Globus pallidus (tissue), 1 donor: Measurements from ENCODE around the gene DSG3.

Source experiments
- DNase-seq: peaks from one replicate; pipeline ENCODE4 v3.0.0-alpha.2; 2015; ENCODE audit warnings: low spot score

Gene DSG3, protein sequence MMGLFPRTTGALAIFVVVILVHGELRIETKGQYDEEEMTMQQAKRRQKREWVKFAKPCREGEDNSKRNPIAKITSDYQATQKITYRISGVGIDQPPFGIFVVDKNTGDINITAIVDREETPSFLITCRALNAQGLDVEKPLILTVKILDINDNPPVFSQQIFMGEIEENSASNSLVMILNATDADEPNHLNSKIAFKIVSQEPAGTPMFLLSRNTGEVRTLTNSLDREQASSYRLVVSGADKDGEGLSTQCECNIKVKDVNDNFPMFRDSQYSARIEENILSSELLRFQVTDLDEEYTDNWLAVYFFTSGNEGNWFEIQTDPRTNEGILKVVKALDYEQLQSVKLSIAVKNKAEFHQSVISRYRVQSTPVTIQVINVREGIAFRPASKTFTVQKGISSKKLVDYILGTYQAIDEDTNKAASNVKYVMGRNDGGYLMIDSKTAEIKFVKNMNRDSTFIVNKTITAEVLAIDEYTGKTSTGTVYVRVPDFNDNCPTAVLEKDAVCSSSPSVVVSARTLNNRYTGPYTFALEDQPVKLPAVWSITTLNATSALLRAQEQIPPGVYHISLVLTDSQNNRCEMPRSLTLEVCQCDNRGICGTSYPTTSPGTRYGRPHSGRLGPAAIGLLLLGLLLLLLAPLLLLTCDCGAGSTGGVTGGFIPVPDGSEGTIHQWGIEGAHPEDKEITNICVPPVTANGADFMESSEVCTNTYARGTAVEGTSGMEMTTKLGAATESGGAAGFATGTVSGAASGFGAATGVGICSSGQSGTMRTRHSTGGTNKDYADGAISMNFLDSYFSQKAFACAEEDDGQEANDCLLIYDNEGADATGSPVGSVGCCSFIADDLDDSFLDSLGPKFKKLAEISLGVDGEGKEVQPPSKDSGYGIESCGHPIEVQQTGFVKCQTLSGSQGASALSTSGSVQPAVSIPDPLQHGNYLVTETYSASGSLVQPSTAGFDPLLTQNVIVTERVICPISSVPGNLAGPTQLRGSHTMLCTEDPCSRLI

DNA sequence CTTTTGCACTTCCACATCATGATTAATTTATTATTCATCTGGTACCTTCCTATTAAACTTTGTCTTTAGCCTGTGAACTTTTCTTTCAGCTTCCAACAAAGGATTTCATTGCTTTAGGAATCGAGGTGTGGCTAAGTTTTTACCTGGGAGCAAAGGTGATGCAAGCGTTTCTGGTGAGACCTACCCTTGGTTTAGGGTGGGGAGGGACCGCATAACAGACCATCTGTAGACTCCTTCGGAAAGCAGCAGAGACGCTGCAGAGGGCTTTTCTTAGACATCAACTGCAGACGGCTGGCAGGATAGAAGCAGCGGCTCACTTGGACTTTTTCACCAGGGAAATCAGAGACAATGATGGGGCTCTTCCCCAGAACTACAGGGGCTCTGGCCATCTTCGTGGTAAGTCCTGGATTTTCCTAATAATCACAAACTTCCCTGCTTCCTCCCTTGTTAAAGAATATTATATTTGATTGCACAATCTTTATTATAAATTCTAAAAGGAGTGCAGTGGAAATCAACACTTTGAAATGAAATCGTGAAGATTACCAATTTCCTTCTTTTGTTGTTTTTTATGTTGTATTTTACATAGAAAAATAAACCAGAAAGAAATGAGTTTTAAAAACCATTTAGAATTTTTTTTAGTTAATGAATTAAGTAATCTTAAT, at the start of gene DSG3:
DSG3 (plus strand) TSS at position 212 of the 662 bp plus-strand sequence; CDS start at position 349, 137 bp downstream.
- no peak for DNase-seq

- DNase-seq = no peak
Observed at GRCh38 chr18:31398191-31398590, 49.4 kb upstream of the DSG3 start.

DNA sequence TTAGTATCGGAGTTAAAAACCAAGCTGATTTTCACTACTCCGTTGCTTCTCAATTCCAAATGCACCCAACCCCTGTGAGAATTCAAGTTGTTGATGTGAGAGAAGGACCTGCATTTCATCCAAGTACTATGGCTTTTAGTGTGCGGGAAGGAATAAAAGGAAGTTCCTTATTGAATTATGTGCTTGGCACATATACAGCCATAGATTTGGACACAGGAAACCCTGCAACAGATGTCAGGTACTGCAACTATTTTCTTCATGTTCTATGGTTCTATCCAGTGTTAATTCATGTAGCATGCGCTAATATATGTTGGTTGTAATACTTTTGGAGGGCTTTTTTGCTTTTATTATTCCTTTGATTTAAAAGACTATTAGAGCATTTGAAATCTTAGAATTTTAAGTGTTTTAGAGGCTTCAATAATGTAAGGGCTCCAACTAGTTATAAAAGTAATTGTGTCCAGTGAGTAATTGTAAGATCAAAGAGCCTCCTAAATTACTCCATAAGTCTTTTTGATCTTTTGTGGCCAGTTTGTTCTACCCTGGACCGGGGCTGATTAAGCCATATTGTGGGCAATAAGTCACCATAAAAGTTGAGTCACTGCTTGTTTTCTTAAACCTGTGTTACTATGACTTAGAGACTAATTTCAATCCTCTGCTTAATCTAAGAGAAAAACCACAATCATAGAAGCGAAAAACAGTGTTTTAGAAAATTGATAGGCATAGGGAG, 48.1 kb upstream of the DSG3 start:
- no peak for DNase-seq

DNA sequence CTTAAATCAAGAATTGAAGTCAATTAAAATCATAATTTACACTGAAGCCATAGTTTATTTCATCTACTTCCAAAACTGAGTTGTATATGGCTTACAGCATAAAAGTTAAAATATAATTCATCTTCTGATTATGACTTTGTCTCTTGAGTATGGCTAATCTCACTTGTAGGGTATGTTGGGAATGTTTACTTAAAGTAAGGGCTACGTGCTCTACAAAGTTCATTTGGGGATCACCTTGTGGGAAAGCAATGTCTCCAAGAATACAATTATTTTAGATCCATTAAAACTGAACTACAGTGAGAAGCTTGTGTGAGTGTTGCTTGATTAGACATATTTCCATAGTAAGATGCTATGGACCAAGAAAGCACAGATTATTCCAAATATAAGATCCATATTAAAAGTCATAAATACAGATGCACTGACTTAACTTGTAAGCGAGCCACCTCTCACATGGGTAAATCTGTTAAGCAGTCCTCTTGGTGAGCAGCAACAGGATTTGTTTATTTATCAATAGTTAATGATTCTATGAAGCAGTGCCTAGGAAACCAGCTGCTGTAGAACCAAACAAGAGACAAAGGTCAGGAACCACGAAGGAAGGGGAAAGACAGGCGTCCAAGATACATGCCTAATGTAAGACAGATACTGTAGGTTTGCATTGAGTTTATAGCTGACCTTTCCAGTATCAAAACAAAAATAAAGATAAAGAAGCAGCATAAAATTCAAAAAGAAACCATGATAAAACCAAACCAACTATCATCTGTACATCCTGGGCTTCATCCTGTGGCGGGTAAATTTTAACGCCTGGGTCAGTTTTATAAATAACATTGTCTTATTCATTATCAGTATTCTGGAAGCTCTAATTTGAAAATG, 46.1 kb upstream of the DSG3 start:
- no peak for DNase-seq

DNA sequence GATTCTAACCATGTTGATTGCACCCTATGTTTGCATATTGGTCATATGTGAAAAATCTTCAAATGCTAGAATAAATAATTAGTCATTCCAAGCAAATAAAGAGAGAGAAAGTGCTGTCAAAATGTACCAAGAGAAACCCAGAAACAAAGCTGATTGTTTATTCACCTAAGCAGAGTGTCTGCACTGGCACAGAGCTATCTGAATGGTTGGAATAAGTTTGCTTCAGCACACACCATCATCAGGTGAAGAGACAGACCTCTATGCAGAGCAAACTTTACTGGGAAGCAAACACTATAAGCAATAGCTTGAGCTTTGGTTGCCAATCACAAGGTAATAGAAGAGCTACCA, 45.5 kb upstream of the DSG3 start:
- no peak for DNase-seq

- DNase-seq = no peak
Observed at GRCh38 chr18:31403409-31403808, 44.1 kb upstream of the DSG3 start.

- DNase-seq = no peak
Observed at GRCh38 chr18:31407649-31408048, 39.9 kb upstream of the DSG3 start.

DNA sequence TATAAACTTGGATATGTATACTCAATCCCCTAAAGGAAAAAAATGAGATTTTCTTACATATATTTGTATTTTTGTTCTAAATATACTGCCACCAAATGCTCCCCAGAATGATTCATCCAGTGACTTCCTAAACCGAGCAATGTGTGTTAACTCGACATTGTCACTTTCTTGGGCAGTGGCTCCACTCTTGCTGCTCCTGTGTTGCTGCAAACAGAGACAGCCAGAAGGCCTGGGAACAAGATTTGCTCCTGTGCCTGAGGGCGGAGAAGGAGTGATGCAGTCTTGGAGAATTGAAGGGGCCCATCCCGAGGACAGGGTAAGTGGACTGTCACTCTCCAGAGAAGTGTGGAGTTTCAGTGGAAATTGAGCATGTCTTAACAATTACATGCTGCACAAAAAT, 38.3 kb upstream of the DSG3 start:
- DNase-seq = no peak

DNA sequence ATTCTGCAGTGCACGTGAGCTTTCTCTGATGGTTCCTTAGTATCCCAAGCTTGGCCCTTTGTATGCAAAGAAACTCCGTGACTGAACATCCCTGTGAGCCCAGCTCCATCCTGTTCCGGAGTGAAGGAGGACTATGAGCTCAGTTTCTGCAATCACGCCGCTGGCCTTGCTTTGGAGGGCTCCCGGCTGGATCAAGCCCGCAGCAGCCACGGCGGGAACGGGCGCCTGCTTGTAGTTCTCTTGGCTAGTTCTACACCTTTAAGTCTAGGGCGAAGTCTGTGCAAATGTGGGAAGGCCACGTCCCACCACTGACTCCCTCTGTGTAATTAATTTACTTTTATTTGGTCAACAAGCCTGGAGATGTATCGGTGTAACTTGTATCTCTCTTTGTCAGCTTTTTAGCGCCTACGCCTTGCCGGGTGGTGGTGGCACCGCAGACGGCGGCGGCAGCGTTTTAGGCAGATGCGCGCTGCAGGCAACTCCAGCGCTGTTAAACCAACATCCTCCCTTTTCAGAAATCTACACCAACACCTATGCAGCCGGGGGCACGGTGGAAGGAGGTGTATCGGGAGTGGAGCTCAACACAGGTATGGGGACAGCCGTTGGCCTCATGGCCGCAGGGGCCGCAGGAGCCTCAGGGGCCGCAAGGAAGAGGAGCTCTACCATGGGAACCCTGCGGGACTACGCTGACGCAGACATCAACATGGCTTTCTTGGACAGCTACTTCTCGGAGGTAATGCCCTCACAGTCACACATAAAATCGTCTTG, 36.6 kb upstream of the DSG3 start:
- DNase-seq = no peak

DNA sequence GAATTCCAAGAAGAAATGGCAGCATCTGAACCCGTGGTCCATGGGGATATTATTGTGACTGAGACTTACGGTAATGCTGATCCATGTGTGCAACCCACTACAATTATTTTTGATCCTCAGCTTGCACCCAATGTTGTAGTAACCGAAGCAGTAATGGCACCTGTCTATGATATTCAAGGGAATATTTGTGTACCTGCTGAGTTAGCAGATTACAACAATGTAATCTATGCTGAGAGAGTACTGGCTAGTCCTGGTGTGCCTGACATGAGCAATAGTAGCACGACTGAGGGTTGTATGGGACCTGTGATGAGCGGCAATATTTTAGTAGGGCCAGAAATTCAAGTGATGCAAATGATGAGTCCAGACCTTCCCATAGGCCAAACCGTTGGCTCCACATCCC, 34.4 kb upstream of the DSG3 start:
- DNase-seq = no peak

DNA sequence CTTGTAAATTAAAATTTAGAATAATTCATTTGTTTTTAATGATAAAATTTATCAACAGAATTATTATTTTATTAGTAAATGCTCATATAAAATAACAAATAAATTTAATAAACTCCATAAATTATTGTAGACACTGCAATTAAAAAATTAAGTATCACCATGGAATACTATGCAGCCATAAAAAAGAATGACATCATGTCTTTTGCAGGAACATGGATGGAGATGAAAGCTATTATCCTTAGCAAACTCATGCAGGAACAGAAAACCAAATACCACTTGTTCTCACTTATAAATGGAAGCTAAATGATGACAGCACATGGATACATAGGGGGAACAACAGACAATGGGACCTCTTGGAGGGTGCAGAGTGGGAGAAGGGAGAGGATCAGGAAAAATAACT, 29.7 kb upstream of the DSG3 start:
- DNase-seq = no peak

GRCh38 chr18:31419457-31419932, 28.0 kb upstream of the DSG3 start:
- no peak for DNase-seq

DNA sequence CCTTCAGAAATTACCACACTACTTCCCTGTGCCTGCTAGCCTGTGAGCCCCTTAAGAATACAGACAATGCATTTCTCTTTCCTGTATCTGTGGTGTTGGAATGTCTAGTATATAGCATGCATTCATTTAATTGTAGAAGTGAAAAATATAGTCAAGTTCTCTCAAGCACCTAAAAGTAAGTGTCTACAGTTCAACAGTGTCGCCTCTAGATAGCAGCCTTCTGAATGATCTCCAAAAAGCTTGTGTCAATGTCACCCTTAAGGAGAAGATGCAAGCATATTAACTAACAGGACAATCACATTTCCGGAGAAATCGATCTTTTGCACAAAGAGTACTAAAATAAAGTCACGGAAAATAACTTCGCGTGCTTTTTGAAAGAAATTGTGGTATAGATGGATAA, 27.5 kb upstream of the DSG3 start:
- no peak for DNase-seq

- DNase-seq = no peak
Observed at GRCh38 chr18:31420524-31420923, 27.0 kb upstream of the DSG3 start.

DNA sequence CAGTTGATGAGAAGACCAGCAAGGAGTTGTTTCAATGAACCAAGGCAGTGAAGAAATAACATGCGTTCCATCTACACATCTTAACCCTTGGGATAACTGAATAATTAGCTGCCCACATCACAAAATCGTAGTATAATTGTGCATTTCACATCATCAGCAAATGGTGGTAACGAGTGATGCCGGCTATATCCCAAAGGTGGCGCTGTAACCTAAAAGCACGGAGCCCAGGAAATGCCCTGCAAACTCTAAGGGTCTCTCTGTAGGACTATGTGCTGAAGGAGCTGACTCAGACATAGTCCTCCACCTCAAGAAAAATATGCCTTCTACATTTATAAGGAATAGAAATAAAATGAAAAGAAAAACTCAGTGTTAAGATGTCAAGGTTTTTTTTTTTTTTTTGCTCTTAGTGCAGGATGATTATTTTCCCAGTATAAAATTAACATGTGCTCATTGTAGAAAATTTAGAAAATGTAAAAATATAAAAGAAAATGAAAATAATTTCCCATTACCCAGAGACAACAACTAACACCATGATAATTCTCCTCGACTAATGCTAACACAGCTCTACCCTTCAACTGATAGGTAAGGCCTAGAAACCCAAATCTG, 23.1 kb upstream of the DSG3 start:
- DNase-seq = no peak

DNA sequence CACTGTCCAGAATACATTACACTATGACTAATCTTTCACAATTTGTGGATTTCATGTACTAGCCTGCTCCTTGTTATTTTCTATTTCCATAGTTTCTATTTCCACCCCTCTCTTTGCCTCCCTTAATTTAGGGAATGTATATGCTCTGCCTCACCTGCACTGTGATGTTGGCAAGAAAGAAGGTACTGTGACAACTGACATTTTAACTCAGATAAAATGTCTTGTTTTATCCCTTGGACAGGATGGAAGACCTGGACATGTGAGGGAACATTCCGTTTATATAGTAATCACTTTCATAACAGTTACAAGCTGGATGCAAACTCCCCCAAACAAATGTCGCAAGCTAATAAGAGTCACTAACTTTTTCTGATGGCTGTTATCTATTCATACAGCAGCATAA, 21.5 kb upstream of the DSG3 start:
- no peak for DNase-seq

- DNase-seq = no peak
Observed at GRCh38 chr18:31426871-31427406, 20.6 kb upstream of the DSG3 start.

DNA sequence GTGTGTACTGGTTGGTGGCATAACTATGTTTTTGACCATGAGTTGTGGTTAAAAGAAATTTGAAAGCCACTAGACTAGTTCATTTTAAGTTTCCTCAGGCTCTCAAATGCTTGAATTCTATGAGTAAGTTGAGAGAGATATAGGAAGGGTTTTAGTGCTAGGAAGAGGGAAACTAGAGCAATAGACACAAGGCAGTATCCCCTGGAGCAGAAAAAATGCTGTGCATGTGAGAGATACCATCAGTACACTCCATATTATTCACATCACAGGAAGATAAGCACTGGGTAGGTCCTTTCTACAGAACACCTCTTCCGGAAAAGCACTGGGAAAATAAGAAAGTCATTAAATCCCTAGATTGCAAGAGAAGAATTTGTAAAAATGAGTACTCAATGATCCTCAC, 19.3 kb upstream of the DSG3 start:
- DNase-seq = no peak

GRCh38 chr18:31429623-31430022, 17.9 kb upstream of the DSG3 start:
- DNase-seq = no peak
